Tibial nerve (tissue), 3 donors: Measurements from ENCODE around the gene CREBRF.

Experiments
- POLR2A ChIP-seq, 2 donors: fragments of 450-650 bp; IDR thresholded peaks; one replicate each; pipeline ENCODE4 v1.6.1; 2017; ENCODE audit warnings: antibody characterized with exemption in 2 of 2, mild to moderate bottlenecking in 2 of 2, moderate library complexity in 2 of 2
- TF ChIP-seq, protein P1 (sequence below), 5 experiments: fragments of 200-600 bp in 3 of 5; fragments of 450-650 bp in 2 of 5; sonication (generic) in 3 of 5; IDR thresholded peaks; one replicate each; pipeline ENCODE4 v1.5.1; 2016 to 2019; ENCODE audit warnings: antibody characterized with exemption in 5 of 5, mild to moderate bottlenecking in 3 of 5, moderate library complexity in 2 of 5

DNA sequence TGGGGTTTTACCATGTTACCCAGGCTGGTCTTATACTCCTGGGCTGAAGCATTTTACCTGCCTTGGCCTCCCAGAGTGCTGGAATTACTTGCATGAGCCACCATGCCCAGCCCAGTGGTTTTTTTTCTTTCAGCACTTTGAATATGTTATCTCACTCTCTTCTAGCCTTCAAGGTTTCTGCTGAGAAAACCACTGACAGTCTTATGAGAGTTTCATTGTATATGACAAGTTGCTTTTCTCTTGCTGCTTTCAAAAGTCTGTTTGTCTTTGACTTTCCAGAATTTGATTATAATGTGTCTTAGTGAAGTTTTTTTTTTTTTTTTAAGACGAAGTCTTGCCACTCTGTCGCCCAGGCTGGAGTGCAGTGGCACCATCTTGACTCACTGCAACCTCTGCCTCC, 45.1 kb downstream of the CREBRF start:
- TF ChIP-seq, protein P1, sequence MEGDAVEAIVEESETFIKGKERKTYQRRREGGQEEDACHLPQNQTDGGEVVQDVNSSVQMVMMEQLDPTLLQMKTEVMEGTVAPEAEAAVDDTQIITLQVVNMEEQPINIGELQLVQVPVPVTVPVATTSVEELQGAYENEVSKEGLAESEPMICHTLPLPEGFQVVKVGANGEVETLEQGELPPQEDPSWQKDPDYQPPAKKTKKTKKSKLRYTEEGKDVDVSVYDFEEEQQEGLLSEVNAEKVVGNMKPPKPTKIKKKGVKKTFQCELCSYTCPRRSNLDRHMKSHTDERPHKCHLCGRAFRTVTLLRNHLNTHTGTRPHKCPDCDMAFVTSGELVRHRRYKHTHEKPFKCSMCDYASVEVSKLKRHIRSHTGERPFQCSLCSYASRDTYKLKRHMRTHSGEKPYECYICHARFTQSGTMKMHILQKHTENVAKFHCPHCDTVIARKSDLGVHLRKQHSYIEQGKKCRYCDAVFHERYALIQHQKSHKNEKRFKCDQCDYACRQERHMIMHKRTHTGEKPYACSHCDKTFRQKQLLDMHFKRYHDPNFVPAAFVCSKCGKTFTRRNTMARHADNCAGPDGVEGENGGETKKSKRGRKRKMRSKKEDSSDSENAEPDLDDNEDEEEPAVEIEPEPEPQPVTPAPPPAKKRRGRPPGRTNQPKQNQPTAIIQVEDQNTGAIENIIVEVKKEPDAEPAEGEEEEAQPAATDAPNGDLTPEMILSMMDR (IDR thresholded peaks at IDR 0.05) = no peak
- no peak for TF ChIP-seq POLR2A (IDR thresholded peaks at IDR 0.05)
